ENCODE results near the gene GET4.

DNA sequence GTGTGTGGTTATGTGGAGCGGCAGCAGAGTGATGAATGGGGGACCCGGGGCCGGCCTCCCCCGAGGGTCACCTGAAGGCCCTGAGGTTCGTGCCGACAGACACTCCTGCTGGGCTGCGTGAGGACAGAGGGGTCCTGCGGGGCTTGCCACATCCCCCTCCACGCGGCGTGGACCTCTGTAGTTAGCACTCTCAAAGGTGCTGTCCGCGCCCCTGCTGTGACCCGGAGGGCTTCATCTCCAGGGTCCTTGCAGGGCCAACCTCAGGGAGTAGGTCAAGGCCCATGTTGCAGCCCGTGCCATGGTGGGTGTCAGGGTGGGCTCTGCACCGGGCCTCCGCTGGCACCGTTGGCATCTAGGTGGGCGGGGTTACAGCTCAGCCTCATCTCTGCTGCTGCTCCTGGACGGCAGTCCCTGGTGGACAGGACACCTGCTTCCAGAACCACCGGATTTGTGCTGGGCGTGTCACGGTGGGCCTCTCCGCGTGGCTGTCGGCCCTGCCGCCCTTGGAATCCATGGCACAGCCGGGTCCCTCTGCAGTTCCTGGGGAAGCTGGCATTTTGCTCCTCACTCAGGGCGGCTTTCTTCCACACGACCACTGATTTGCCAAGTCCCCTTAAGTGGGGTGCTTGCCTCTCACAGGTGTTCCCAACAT lies 19.8 kb upstream of the GET4 start:
- TF ChIP-seq, protein P1, sequence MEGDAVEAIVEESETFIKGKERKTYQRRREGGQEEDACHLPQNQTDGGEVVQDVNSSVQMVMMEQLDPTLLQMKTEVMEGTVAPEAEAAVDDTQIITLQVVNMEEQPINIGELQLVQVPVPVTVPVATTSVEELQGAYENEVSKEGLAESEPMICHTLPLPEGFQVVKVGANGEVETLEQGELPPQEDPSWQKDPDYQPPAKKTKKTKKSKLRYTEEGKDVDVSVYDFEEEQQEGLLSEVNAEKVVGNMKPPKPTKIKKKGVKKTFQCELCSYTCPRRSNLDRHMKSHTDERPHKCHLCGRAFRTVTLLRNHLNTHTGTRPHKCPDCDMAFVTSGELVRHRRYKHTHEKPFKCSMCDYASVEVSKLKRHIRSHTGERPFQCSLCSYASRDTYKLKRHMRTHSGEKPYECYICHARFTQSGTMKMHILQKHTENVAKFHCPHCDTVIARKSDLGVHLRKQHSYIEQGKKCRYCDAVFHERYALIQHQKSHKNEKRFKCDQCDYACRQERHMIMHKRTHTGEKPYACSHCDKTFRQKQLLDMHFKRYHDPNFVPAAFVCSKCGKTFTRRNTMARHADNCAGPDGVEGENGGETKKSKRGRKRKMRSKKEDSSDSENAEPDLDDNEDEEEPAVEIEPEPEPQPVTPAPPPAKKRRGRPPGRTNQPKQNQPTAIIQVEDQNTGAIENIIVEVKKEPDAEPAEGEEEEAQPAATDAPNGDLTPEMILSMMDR (IDR thresholded peaks at IDR 0.05; ENCODE audit: low read length), result no peak
- no peak for TF ChIP-seq EZH2 (optimal IDR thresholded peaks at IDR 0.05; ENCODE audit: low read depth, low read length)
